Left ventricle myocardium inferior (tissue), 1 donor: ENCODE measurements around the gene ANKDD1A. TPM values are rescaled to one million over a fixed set of nuclear protein-coding genes. Genes with fewer than 3 reads are reported as not detected.

Experiments used
- DNase-seq: peaks from one replicate; pipeline ENCODE4 v3.0.0-alpha.2; 2020
- H3K27ac ChIP-seq: fragments of 200-600 bp; replicated peaks from 2 replicates; pipeline ENCODE4 v1.8.0; 2021
- H3K27me3 ChIP-seq: fragments of 200-600 bp; 2 replicates; pipeline ENCODE4 v1.8.0; 2021; ENCODE audit warnings: low read depth
- H3K36me3 ChIP-seq: fragments of 200-600 bp; 2 replicates; pipeline ENCODE4 v1.8.0; 2021
- H3K4me1 ChIP-seq: fragments of 200-600 bp; 2 replicates; pipeline ENCODE4 v1.8.0; 2021
- H3K4me3 ChIP-seq: fragments of 200-600 bp; 2 replicates; pipeline ENCODE4 v1.8.0; 2021; ENCODE audit warnings: mild to moderate bottlenecking, moderate library complexity
- H3K9me3 ChIP-seq: fragments of 200-600 bp; replicated peaks from 2 replicates; pipeline ENCODE4 v1.8.0; 2021
- CTCF ChIP-seq: fragments of 200-600 bp; IDR thresholded peaks from 2 replicates; pipeline ENCODE4 v1.8.0; 2021; ENCODE audit warnings: antibody characterized with exemption, mild to moderate bottlenecking, borderline replicate concordance
- intact Hi-C: fragments of 100-400 bp; cut with micrococcal nuclease; formaldehyde crosslinking; loops from one replicate; pipeline ENCODE4 v1.11.0; 2022
- total RNA-seq: library from RNA; stranded (reverse); fragmentation: NEBNext Ultra II Directional; extraction: Animal tissue kit (Norgen Biotek cat#: 25700); gene quantifications from one replicate; pipeline ENCODE4 v1.2.1, GENCODE V29; 2021
- donor health status: DM: no; HTN: yes; CAD: no; lungs with severe emphysema.

Gene ANKDD1A
- total RNA-seq, 1 donor from 2014 or later = 1.8 TPM

GRCh38 chr15:64901914-64902313 lies 9.8 kb upstream of the ANKDD1A start:
- no peak overlapping the region for H3K27ac ChIP-seq
- no peak overlapping the region for H3K4me3 ChIP-seq
- H3K27me3 ChIP-seq = no peaks in the 10 kb centered on the region
- intact Hi-C loops = no loop called here
- no peak for DNase-seq
- H3K9me3 ChIP-seq = peaks cover 18% of the 10 kb centered on the region
- no peak for TF ChIP-seq CTCF
- H3K36me3 ChIP-seq = no peaks in the 10 kb centered on the region
- peaks cover 21% of the 10 kb centered on the region for H3K4me1 ChIP-seq

GRCh38 chr15:64902863-64903262 lies 8.8 kb upstream of the ANKDD1A start:
- Histone ChIP-seq H3K4me3 (no peak overlapping the region), H3K9me3 (peaks cover 18% of the 10 kb centered on the region), H3K27ac (no peak overlapping the region), H3K4me1 (peaks cover 11% of the 10 kb centered on the region), H3K36me3 (no peaks in the 10 kb centered on the region), H3K27me3 (no peaks in the 10 kb centered on the region)
- TF ChIP-seq CTCF = no peak
- intact Hi-C loops = no loop called here
- no peak for DNase-seq

- H3K4me3 ChIP-seq = no peak overlapping the region
- no peaks in the 10 kb centered on the region for H3K36me3 ChIP-seq
- no peak overlapping the region for H3K27ac ChIP-seq
- peak; percentile 3 for DNase-seq
- H3K27me3 ChIP-seq = no peaks in the 10 kb centered on the region
- H3K4me1 ChIP-seq = peaks cover 5% of the 10 kb centered on the region
- intact Hi-C loops = no loop called here
- H3K9me3 ChIP-seq = peaks cover 18% of the 10 kb centered on the region
- no peak for TF ChIP-seq CTCF
Measured at GRCh38 chr15:64903326-64903950, 8.3 kb upstream of the ANKDD1A start.

GRCh38 chr15:64904189-64904588 lies 7.5 kb upstream of the ANKDD1A start:
- Histone ChIP-seq H3K4me3 (no peak overlapping the region), H3K4me1 (peaks cover 4% of the 10 kb centered on the region), H3K27me3 (no peaks in the 10 kb centered on the region), H3K36me3 (no peaks in the 10 kb centered on the region), H3K27ac (no peak overlapping the region), H3K9me3 (peaks cover 18% of the 10 kb centered on the region)
- no peak for TF ChIP-seq CTCF
- peak; percentile 8 for DNase-seq
- intact Hi-C loops = no loop called here

- Histone ChIP-seq H3K4me1 (peaks cover 4% of the 10 kb centered on the region), H3K27ac (no peak overlapping the region), H3K4me3 (peak overlapping the region; percentile 55), H3K9me3 (peaks cover 16% of the 10 kb centered on the region), H3K27me3 (peaks cover 11% of the 10 kb centered on the region), H3K36me3 (no peaks in the 10 kb centered on the region)
- peak; percentile 98 for TF ChIP-seq CTCF
- DNase-seq = peak; percentile 84
- intact Hi-C loops = loop anchor here (5.0 kb wide), 1 partner anchor 173 kb away; no protein-coding TSS in a partner anchor
Measured at GRCh38 chr15:64905119-64905831, 6.4 kb upstream of the ANKDD1A start.
